ENCODE data around the gene ARHGAP21.

ARHGAP21 gene

DNA sequence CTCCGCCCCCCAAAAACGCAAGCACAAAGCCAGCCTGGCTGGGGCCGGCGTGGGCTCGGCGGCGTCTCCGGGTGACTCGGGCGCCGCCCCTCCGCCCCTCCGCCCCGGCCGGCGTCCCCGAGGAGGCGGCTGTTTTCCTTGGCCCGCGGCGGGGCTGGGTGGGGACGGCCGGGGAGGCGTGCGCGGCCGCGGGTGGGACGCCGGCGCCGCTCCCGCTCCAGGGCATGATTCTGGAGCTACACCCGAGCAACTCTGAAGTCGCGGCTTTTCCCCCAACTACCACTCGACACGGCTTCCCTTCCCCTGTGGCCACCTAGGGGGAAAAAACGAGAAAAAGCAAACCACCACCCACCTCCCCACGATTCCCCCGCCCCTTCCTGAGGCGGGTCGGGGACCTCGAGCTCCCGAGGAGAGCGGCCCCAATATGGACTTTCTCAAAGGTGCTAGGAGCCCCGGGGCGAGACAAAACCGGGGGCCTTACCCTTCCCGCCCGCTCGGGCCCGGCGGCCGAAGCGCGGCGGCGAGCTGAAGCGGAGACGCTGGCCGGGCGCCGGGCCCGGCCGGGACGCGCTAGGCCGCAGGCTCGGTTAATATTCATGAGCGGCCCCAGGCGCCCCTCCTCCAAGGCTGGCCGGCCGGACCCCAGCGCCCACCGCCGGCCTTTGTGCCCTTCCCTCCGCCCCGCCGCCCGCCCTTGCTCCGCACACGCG lies 856 bp downstream of the ARHGAP21 start:
- FAIRE-seq, result no peak

DNA sequence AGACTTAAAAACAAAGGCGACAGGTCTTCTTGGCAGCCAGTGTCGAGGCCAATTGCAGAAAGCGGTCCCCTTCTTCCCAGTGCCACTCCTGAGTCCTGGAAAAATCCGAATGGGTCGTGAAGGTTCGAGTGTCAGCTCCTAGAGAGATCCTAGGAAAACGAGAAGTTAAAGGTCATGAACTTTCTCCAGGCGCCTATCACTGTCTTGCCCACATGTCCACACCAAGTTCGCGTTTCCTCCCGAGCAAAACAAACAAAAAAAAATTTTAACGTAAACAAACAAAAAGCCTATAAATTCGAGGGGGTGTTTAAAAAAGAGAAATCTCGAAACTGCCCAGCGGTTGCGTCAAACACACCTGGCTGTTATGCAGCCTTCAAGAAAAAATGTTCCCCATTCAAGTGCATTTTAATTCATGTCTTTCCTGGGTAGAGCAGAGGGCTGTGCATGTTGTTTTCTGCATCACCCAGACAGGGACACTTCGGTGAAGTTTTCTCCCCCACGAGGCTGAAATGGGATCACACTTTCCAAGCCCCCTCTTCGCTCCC lies 1.5 kb downstream of the ARHGAP21 start:
- FAIRE-seq, result no peak

DNA sequence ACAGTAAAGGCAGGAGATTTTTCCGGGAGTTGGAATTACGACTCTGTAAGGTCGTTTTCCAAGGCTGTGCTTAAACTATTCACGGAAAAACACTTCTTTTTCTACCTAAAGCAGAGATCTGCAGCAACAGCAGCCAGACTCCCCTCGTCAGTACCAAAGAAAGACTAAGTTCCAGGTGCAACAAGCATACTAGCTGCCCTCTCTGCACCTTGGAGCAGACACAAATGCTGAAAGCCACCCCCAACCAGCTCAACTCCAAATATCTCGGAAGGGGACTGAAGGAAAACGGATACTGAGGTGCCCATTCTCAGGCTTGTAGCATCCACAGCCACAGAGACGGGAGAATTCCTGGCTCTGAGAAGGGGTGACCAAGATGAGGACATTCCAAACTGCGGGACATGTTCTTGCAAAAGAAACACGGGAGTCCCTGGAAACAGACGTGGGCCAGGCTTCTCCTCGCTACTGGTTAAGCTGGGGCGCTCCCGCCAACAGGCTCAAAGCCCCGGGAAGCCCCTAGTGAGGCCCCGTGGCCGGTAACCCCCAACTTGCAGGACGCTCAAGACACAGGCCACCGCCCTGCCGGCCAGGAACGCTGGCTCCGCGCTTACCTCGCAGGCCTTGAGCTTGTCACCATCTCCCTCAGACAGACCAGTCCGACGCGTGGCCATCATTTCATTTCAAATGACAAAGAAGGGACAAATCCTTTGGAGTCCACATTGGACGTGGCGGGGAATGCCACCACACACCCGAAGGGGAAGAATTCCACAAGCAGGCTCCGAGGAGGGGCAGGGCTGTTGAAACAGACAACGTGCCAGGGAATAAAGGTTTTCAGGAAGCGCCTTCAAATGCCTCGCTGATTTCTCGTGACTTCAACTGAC lies 2.2 kb downstream of the ARHGAP21 start:
- no peak for FAIRE-seq

DNA sequence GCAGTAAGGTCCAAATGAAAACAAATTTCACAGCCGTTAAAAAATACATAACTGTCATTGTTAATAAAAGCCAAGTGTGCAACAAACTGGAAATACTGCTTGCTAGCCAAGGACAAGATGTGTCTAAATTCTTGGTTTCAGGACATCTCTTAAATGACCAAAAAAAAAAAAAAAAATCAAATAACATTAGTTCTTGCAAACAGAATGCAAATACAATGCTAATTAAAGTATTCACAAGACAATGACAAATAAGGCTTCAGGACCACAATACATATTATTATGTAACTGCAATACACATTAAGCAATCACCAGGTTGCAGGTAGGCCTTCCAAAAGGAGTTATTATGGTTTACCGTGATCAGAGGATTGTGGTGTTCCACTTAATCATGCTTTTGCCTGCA lies 3.6 kb downstream of the ARHGAP21 start:
- FAIRE-seq, result no peak

DNA sequence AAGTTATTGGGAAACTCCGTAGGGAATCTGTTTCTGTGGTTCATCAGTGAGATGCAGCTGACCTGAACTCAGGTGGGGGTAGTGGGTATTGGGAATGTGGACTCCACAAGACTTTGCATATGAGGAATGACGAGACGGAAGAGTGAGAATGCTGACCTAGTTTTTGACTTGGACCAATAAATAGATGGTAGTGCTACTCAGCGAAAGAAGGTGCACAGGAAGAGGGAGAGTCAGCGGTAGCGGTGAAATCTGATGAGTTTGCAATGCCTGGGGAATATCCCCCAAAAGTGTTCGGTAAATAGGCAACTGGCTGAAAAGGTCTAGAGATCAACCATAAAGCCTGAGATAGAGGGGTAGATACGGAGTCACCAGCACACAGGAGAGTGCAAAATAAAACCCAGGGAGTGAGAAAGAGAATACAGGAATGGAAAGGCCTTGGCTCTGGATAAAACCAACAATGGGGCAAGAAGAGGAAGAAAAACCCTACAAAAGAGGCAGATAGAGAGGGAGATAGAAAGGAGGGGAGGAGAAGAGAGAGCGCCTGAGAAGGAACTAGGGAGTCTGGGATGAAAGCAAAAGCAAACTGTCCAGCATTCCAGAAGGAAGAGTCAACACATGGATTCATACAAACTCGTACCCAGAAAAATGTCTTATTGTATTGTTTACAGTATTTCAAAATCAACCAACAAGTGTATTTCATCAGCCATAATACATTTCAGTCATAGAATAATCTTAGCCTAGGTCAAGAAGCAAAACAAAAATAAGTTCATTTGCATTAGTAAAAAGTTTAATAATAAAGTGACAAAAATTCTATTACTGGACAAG lies 5.4 kb downstream of the ARHGAP21 start:
- peak; percentile 67 for FAIRE-seq

DNA sequence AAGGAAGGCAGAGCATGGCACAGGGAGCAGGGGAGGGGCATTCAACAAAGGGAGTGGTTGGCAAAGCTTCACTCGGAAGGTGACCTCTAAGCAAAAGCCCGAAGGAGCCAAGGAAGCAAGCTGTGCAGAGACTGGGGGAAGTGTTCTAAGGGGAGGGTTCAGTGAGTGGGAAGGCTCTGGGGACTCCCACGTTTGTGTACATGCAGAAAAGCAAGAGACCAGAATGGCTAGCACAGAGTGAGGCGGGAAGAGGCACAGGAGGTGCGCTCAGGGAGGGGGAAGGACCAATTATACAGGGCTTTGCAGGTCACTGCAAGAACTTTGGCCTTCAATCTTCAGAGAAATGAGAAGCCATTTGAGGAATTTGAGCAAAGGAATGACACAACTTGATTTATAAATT lies 7.4 kb downstream of the ARHGAP21 start:
- no peak for FAIRE-seq

DNA sequence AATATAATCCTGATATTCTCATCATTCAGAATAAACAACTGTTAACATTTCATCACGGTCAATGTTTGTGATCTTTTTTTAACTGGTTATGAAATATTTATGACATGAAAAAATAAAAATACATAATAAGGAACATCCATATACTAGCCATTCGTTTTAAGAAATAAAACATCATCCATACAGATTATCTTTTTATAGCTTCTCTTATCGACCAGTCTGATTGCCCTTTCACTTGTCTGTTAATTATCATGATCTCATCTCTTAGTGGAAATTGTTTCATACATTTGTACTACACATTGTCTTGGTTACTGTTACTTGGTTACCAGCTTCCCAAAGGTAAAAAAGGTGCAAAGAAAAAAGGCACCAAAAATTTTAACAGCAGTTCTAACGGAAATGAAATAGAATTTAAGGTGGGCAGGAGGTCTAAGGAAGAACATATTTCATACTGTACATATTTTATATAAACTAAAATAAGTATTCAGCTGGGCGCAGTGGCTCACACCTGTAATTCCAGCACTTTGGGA lies 8.4 kb downstream of the ARHGAP21 start:
- FAIRE-seq, result no peak

DNA sequence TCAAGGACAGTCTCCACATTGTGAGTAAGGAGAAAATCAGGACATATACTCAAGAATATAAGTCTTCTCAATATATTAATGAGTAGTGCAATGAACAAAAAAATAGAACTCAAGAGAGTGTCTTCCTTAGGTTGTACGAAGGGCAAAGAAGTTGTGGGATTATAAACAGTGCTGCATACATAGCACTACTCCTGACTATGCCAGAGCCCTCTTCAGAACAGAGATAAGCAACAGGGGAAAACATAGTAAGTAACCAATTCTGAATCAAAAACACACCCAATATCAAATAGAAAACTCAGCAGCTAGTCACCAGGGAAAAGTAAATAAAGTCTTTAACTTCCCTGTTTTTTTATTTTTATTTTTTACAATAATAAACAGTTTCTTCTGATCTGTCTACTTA lies 10.6 kb downstream of the ARHGAP21 start:
- FAIRE-seq, result no peak

DNA sequence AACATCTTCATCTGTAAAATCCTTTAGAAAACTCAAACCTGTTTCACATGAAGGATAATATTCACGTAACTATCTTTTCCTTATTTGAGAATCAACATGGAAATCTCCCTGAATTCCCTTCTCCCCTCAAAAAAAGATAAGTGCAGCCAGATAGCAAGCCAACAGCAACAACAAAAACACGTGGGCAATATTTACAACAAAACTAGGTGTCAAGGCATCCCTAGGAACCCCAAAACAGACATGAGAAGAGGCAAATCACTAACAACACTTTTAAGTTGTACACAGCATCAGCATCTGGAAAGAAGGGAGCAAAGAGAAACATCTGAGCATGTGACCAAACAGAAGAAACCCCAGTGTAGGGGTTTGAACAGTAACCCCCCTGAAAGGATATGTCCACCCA lies 12.2 kb downstream of the ARHGAP21 start:
- FAIRE-seq, result no peak

DNA sequence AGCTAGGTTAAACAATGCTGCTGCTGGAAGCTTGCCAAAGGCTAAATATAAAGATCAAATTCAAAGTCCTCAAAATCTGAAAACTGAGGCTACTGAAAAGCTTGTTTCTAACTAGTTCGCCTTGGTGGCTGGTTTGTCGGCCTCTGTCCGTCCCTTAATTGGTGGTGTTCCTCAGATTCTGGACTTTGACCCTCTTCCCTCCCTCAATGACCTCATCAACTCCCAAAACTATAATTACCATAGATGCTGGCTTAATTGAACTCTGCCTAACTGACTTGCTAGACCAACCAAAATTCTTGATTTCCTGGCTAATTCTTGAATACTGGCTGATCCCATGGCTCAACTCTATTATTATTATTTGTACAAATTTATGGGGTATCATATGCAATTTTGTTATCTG lies 15.6 kb downstream of the ARHGAP21 start:
- FAIRE-seq, result no peak

DNA sequence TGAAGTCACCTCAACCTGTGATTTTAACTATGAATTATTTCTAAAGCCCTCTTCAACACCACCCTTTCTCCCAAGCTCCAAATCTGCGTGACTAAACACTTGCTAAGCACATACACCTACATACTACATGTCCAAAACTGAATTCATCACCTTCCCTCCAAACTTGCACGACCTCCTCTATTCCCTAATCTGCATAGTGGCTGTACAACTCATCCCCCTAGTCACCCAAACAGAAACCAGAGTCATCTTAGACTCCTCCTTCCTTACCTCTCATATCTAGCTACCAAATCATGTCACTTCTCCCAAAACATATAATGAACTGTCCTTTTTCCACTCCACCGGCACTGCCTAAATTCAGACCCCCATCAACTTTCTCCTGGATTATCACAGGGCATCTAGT lies 16.2 kb downstream of the ARHGAP21 start:
- FAIRE-seq, result no peak

DNA sequence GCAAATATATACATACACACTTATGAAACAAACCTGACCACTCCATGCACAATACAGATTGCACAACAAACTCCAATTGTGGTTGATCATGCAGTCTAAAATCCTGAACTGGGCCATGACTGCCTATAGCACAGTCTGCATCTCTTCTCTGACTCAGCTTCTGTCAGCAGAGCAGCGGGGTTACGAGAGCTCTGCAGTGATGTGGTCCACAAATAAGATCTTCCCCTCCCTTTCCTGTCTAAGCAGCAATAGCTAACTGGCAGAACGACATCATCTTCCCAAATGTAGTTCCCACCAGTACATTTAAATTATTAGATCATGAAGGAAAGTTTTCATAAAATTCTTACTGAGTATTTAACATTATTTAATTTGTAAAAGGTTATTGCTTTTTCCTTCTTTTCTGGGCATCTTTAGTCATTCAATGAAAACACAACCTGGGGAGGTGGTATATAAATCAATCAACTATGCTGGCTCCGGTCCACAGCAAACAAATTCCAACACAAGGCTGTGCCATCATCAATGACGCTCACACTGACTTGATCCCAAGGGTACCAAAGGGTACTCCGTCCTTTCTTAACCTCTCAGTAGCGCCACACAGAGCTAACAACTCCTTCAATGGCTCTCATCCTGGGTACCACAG lies 17.1 kb downstream of the ARHGAP21 start:
- no peak for FAIRE-seq

DNA sequence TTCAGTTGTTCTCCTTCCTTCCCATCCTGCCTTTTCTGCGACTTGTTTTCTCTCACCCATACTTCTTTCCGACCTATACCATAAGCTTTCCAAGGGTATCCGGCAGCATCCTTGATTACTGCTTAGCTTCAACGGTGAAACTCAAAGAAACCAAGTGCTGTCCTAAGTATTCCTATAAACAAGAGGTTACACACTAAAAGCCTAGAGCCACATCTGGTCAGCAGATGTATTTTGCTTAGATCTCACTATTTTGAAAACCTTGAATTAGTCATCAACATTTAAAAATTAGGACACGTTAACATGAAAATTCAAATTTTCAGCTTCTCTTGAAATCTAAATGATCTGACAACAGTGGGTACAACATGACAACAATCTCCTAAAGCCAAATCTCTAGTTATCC lies 20.0 kb downstream of the ARHGAP21 start:
- peak; percentile 90 for FAIRE-seq

DNA sequence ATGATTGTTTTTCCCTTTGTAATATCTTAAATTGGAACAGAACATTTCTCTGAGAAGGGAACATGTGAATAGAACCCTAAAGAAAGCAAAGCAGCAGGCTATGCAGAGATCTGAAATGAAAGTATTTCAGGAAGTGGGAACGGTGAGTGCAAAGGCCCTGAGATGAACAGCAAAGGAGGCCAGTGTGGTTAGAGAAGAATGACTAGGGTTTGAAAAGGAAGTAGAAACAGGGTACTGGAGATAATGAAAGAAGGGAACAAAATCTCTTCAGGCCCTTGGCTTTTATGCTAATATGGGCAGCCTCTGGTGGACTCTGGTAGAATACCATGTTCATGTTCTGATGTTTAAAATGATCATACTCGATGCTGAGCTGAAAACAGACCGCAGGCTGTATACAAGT lies 22.2 kb downstream of the ARHGAP21 start:
- FAIRE-seq, result no peak

DNA sequence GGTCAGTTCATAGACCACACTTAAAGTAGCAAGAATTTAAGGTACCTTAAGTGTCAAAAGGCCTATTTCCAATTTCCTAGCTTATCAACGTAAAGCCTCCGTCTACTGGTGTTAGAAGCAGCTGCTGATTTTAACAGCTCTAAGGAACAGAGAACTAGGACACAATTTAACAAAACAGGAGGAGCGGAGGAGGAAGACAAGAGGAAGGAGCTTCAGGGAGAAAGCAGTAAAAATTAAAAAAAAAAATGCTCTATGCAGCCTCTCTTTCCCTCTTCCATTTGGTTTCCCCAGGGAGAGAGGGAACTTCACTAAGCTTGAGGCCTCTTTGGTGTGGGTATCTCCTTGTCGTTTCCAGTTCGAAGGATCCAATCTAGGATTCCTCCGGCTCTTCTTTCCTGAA lies 22.7 kb downstream of the ARHGAP21 start:
- FAIRE-seq, result no peak

DNA sequence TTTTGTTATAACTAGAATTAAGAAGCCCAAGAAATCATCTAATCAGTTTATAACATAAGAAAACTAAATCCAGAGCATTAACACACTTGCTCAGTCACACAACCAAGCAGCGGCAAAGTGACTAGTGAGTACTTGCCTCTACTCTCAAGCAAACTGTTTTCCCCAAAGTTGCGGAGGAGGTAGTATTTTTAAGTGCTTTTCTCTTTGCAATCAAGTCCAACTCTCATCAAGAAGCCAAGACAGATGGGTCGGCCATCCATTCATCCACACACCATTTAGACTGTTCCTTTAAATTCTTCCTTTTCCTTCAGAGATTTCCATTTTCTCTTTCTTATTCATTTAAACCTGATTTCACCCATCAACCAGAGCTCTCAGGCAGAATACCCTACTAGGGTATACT lies 25.4 kb downstream of the ARHGAP21 start:
- FAIRE-seq, result no peak

DNA sequence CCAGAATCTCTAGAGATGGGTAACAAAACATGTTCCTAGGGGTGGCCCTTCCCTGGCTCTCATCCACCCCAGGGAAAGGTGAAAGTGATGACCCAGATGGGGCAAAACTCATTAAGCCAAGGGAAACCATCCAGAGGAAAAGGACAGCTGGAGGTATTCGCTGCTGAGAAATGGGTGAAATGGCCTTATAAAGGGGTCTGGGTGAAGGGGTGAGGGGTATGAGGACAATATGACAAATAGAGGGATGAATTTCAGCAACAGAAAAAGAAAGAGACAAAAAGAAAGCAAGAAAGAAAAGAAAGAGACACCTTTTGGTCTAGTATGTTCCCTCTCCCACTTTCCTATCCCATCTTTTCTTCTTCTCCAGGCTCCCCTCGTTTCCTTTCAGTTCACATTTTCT lies 26.6 kb downstream of the ARHGAP21 start:
- no peak for FAIRE-seq

DNA sequence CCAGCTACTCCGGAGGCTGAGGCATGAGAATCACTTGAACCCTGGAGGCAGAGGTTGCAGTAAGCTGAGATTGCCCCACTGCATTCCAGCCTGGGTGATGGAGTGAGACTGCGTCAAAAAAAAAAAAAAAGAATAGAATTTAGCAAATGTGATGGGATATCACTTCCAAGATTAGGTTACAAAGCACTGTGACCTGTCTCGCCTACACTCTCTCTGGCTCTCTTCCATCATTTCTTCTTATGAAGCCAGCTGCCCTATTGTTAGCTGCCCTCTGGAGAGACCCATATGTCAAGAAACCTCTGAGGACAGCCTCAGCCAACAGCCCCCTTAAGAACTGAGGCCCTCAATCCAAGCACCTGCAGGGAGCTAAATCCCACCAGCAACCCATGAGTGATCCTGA lies 28.2 kb downstream of the ARHGAP21 start:
- FAIRE-seq, result no peak

DNA sequence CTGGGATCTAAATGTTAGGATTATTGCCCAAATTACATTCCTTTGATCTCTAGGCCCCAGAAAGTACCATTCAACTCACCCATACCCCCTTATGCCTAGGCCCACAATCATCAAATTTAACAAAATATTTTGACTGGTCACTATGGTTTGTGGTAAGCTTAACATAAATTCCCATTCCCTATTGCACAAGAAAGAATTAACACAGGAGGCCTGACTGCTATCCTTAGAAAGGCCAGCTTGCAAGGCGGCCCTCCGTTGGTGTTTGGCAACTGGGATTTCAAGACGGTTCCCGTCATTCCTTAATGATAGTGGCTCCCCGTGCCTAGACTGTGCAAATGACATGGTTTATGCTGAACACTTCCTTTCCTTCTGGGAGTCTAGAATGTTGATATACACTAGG lies 29.6 kb downstream of the ARHGAP21 start:
- FAIRE-seq, result no peak

DNA sequence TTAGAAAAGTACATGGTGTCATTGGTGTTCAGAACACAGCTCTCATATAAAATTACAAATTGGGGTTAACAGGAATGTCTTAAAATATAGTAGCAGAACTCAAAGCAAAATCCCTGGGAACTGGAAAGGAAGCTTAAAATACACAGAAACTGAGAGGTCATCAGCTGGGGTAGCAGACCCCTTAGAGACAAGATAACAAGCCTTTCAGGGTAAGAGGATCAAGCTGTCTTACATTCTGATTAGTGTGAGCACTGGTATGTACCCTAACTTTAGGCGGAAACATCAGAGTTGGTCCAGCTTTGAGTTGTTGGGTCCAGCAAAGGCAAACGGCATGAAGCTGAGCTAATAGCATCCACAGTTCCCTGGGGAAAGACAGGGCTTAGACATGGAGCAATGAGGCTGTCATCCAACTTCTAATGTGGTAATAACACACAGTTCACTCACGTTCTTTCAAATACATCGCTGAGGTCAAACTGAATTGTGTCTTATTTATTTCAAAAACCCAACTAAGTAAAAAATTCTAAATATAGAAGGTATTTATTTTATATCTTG lies 32.6 kb downstream of the ARHGAP21 start:
- FAIRE-seq, result no peak

DNA sequence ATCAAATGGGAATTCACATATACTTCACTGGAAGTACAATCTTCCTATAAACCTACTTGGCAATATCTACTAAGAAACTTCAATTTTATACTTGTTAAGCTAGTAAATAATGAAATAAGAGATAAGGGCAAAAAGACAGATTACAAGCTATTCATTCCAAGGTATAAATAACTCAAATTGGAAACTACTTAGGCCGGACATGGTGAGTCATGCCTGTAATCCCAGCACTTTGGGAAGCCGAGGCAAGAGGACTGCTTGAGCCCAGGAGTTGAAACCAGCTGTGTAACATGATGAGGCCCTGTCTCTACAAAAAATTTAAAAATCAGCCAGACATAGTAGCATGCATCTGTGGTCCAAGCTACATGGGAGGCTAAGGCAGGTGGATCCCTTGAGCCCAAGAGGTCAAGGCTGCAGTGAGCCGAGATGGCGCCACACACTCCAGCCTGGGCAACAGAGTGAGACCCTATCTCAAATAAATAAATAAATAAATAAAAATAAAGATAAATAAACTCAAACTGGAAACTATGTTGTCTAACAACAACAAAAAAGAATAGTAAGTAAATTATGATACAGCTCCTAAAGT lies 37.6 kb downstream of the ARHGAP21 start:
- FAIRE-seq, result no peak

DNA sequence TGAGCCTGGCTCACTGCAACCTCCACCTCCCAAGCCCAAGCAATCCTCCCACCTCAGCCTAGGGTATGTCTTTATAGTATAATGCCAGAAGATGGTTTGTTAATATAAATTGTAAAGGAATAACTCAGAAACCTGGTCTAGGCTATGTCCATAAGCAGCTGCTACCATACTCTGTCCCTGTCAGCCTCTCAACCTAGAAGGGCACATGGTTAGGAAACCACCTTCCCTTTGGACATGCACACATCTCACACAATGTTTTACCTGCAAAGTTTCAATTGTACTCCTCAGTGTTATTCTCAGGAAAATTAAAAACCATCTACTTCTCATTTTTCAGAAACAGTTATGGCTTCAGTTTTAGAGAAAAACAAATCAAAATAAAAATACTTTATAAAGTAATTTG lies 40.1 kb downstream of the ARHGAP21 start:
- FAIRE-seq, result no peak

All from endometrium (tissue), 2 donors.